Measurements from ENCODE around the gene AP5S1. TPM values are rescaled to one million over a fixed set of nuclear protein-coding genes. Genes with fewer than 3 reads are reported as not detected.
A peak's percentile ranks its signal among the peaks of the same experiment; 100 is the strongest.

Gene AP5S1
- total and polyA plus RNA-seq, 2 donors (not counting 1 experiment from before 2014, with no cell fraction given), result 11.8 to 17.8 TPM

DNA sequence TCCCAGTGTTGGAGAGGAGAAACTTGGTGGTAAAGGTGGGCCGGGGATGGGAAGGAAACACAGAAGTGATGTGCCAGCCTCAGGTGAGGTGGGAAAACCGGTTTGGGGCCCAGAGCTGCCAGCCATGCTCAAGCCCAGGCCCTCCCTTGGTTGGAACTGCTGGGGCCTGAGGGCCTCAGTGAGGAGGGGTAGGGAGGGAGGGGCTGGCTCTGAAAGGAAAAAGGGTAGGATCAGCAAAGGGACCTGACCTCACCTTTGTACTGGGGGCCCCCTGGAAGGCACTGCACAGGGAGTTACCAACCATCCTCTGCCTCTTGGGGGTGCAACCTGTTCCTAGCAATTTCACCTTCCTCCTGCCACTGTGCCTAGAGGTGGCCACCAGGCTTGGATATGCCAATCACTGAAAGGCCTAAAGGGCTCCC, 37.3 kb upstream of the AP5S1 start:
- no peak overlapping the region for H3K27ac ChIP-seq (ENCODE audit: insufficient read depth, low read length)
- H3K9ac ChIP-seq (ENCODE audit: insufficient read depth, low read length), result no peak overlapping the region
- peak overlapping the region; percentile 62 for H3K4me2 ChIP-seq (ENCODE audit: extremely low read depth, insufficient read depth, low read length)
- peaks cover 34% of the 10 kb centered on the region for H3K79me2 ChIP-seq (ENCODE audit: control insufficient read depth, insufficient read depth, low read length)
- H3K4me1 ChIP-seq (ENCODE audit: control insufficient read depth, extremely low read depth, insufficient read depth, low read length), result peaks cover 22% of the 10 kb centered on the region
- no peaks in the 10 kb centered on the region for H3K9me3 ChIP-seq (ENCODE audit: control insufficient read depth, insufficient read depth, low read depth, low read length)
- H2AFZ ChIP-seq (ENCODE audit: low read length), result no peak overlapping the region
- H4K20me1 ChIP-seq (ENCODE audit: control insufficient read depth, extremely low read depth, insufficient read depth, low read length), result peaks cover 2% of the 10 kb centered on the region
- no peak for DNase-seq (ENCODE audit: low read depth in 2 of 2)
- peaks cover 5% of the 10 kb centered on the region for H3K36me3 ChIP-seq (ENCODE audit: control insufficient read depth, insufficient read depth, low read length)
- no peaks in the 10 kb centered on the region for H3K27me3 ChIP-seq (ENCODE audit: control insufficient read depth, insufficient read depth, low read length)
- no peak for TF ChIP-seq EZH2 (IDR thresholded peaks at IDR 0.05; ENCODE audit: low read length, missing control alignments)
- TF ChIP-seq, protein P1, sequence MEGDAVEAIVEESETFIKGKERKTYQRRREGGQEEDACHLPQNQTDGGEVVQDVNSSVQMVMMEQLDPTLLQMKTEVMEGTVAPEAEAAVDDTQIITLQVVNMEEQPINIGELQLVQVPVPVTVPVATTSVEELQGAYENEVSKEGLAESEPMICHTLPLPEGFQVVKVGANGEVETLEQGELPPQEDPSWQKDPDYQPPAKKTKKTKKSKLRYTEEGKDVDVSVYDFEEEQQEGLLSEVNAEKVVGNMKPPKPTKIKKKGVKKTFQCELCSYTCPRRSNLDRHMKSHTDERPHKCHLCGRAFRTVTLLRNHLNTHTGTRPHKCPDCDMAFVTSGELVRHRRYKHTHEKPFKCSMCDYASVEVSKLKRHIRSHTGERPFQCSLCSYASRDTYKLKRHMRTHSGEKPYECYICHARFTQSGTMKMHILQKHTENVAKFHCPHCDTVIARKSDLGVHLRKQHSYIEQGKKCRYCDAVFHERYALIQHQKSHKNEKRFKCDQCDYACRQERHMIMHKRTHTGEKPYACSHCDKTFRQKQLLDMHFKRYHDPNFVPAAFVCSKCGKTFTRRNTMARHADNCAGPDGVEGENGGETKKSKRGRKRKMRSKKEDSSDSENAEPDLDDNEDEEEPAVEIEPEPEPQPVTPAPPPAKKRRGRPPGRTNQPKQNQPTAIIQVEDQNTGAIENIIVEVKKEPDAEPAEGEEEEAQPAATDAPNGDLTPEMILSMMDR (conservative IDR thresholded peaks at IDR 0.05 in 1 of 2, IDR thresholded peaks at IDR 0.05 in 1 of 2; ENCODE audit: low read depth in 1 of 2, low read length in 2 of 2), result no peak
- H3K4me3 ChIP-seq (replicated peaks in 1 of 4; ENCODE audit: control extremely low read depth in 1 of 4, insufficient read depth in 1 of 4, low read depth in 3 of 4, low read length in 4 of 4), result no peak overlapping the region

DNA sequence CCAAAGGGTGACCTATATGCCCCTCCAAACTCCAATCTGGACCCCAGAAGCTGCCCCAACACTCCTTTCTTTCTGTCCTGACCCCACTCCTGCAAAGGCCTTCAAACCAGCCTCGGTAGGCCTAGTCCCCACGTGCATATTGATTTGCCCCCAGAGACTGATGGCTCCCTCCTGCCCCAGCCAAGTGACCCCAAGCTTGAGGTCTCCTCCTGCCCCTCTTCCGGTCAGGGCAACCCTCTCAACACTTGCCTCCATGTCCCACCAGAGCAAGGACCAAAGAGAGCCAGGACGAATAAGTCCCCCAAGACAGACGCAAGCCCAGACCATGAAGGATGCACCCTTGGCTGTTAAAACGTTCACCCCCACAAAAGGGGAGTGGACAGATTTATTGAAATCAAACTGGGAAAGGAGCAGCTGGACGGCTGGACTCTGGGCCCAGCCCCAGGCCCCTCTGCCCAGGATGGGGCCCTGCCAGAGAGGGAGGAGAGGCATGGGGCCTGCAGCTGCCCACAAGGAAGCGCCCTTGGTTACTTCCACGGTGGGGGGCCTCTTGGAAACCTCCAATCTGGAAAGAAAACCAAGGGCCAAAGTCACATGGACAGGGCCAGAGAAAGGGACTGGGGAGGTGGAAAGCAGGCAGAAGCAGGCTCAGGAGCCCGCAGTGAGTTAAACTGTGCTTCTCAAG, 36.7 kb upstream of the AP5S1 start:
- H2AFZ ChIP-seq (ENCODE audit: low read length), result no peak overlapping the region
- no peak for DNase-seq (ENCODE audit: low read depth in 2 of 2)
- H3K9me3 ChIP-seq (ENCODE audit: control insufficient read depth, insufficient read depth, low read depth, low read length), result no peaks in the 10 kb centered on the region
- H3K9ac ChIP-seq (ENCODE audit: insufficient read depth, low read length), result no peak overlapping the region
- no peaks in the 10 kb centered on the region for H3K27me3 ChIP-seq (ENCODE audit: control insufficient read depth, insufficient read depth, low read length)
- TF ChIP-seq, protein P1 (conservative IDR thresholded peaks at IDR 0.05 in 1 of 2, IDR thresholded peaks at IDR 0.05 in 1 of 2; ENCODE audit: low read depth in 1 of 2, low read length in 2 of 2), result no peak
- no peak for TF ChIP-seq EZH2 (IDR thresholded peaks at IDR 0.05; ENCODE audit: low read length, missing control alignments)
- peaks cover 5% of the 10 kb centered on the region for H3K36me3 ChIP-seq (ENCODE audit: control insufficient read depth, insufficient read depth, low read length)
- peaks cover 34% of the 10 kb centered on the region for H3K79me2 ChIP-seq (ENCODE audit: control insufficient read depth, insufficient read depth, low read length)
- no peak overlapping the region for H3K27ac ChIP-seq (ENCODE audit: insufficient read depth, low read length)
- H4K20me1 ChIP-seq (ENCODE audit: control insufficient read depth, extremely low read depth, insufficient read depth, low read length), result peaks cover 2% of the 10 kb centered on the region
- peak overlapping the region; percentile 62 for H3K4me2 ChIP-seq (ENCODE audit: extremely low read depth, insufficient read depth, low read length)
- peak overlapping the region in 1 of 4 experiments; percentile 22 for H3K4me3 ChIP-seq (replicated peaks in 1 of 4; ENCODE audit: control extremely low read depth in 1 of 4, insufficient read depth in 1 of 4, low read depth in 3 of 4, low read length in 4 of 4)
- H3K4me1 ChIP-seq (ENCODE audit: control insufficient read depth, extremely low read depth, insufficient read depth, low read length), result peaks cover 21% of the 10 kb centered on the region

DNA sequence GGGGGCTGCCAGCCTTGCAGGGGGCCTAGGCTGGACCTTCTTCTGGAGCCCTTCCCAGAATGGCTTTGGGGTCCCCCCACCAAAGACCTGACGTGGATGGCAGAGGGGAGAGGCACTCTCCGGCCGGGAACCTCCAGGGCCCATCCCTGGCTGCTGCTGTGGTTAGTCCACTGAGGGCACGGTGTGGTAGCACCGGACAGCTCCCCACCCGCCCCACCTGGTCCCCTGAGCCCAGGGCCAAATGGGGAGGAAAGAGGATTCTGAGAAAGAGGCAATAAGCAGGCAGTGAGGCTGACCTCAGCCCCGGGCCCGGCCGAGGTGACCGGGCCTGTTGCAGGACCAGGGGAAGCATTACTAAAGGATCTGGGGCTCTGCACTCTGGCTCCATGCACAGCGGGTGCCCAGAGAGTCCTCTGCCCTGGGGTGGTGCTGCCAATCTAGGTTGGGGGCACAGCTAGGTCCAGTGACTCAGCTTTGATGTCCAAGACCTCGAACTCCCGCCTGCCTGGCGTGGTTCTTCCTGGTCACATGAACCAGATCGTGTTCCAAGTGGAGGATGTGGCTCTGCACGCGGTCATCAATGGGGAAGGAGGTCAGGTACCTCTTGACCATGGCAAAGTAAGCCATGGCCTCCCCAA, 36.0 kb upstream of the AP5S1 start:
- no peak for DNase-seq (ENCODE audit: low read depth in 2 of 2)
- Histone ChIP-seq H3K9me3 (ENCODE audit: control insufficient read depth, insufficient read depth, low read depth, low read length) (no peaks in the 10 kb centered on the region), H4K20me1 (ENCODE audit: control insufficient read depth, extremely low read depth, insufficient read depth, low read length) (peaks cover 2% of the 10 kb centered on the region), H3K79me2 (ENCODE audit: control insufficient read depth, insufficient read depth, low read length) (peaks cover 34% of the 10 kb centered on the region), H2AFZ (ENCODE audit: low read length) (no peak overlapping the region), H3K4me2 (ENCODE audit: extremely low read depth, insufficient read depth, low read length) (peak overlapping the region; percentile 90), H3K4me1 (ENCODE audit: control insufficient read depth, extremely low read depth, insufficient read depth, low read length) (peaks cover 21% of the 10 kb centered on the region), H3K36me3 (ENCODE audit: control insufficient read depth, insufficient read depth, low read length) (peaks cover 5% of the 10 kb centered on the region), H3K9ac (ENCODE audit: insufficient read depth, low read length) (no peak overlapping the region), H3K4me3 (replicated peaks in 1 of 4; ENCODE audit: control extremely low read depth in 1 of 4, insufficient read depth in 1 of 4, low read depth in 3 of 4, low read length in 4 of 4) (peak overlapping the region; percentile 49 to 77 (median 68)), H3K27me3 (ENCODE audit: control insufficient read depth, insufficient read depth, low read length) (no peaks in the 10 kb centered on the region), H3K27ac (ENCODE audit: insufficient read depth, low read length) (peak overlapping the region; percentile 36)
- no peak for TF ChIP-seq EZH2 (IDR thresholded peaks at IDR 0.05; ENCODE audit: low read length, missing control alignments)
- TF ChIP-seq, protein P1 (conservative IDR thresholded peaks at IDR 0.05 in 1 of 2, IDR thresholded peaks at IDR 0.05 in 1 of 2; ENCODE audit: low read depth in 1 of 2, low read length in 2 of 2), result no peak

Measured in fibroblast of lung (primary cell).